ENCODE results near the gene TRIM44.
A peak's percentile ranks its signal among the peaks of the same experiment; 100 is the strongest.

Gene TRIM44, protein sequence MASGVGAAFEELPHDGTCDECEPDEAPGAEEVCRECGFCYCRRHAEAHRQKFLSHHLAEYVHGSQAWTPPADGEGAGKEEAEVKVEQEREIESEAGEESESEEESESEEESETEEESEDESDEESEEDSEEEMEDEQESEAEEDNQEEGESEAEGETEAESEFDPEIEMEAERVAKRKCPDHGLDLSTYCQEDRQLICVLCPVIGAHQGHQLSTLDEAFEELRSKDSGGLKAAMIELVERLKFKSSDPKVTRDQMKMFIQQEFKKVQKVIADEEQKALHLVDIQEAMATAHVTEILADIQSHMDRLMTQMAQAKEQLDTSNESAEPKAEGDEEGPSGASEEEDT

DNA sequence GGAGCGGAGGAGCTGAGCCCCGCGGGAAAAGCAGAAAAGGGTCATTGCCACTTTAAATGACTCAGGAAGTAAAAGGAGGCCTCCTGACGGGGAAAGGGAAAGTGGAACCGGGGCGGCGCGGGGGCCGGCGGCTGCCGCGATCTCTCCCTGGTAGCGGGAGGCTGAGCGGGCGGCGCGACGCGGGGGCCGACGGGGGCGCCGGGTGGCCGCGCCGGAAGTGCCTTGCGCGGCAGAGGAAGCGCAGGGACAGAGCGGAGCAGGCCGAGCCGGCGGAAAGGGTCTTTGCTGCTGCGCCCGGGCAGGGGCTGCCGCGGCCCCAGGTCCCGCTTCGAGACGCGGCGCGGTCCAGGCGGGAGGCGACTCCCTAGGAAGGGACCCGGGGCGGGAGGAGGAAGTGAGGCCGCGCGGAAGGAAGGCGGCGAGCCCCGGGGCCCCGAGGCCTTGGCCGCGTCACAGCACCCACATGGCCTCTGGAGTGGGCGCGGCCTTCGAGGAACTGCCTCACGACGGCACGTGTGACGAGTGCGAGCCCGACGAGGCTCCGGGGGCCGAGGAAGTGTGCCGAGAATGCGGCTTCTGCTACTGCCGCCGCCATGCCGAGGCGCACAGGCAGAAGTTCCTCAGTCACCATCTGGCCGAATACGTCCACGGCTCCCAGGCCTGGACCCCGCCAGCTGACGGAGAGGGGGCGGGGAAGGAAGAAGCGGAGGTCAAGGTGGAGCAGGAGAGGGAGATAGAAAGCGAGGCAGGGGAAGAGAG is at the start of gene TRIM44:
TSS of gene TRIM44 (plus strand) at position 127 of the 759 bp plus-strand sequence. CDS start at position 464, 337 bp downstream.
- DNase-seq (ENCODE audit: low read depth), result peak; percentile 81

DNA sequence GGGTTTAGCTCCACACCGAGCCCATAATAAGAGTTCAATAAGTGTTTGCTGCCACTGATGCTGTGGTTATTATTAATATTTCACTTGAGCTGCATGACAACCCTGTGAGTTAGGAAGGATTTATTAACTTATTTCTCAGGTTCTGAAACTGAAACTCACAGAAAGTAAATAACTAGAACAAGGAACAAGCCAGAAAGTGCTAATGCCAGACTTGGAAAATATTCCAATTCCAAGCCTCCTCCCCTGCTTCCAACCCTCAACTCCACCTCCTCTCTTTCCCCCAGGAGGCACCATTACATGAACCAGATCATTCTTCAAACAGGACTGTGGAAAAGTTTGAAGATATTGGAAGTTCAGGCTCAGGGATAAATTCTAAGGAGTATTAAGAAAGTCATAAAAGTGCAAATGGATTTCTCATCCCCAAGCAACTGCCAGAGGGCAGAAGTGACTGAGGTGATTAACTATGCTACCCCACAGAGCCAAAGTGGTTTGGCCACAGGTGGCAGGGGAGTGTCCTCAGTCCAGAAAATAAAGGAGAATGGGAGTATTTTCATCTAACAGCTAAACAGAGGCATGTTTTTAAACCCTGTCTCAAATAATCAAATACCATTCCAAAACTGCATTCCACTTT is 47.5 kb upstream of the TRIM44 start:
- DNase-seq (ENCODE audit: low read depth), result no peak

DNA sequence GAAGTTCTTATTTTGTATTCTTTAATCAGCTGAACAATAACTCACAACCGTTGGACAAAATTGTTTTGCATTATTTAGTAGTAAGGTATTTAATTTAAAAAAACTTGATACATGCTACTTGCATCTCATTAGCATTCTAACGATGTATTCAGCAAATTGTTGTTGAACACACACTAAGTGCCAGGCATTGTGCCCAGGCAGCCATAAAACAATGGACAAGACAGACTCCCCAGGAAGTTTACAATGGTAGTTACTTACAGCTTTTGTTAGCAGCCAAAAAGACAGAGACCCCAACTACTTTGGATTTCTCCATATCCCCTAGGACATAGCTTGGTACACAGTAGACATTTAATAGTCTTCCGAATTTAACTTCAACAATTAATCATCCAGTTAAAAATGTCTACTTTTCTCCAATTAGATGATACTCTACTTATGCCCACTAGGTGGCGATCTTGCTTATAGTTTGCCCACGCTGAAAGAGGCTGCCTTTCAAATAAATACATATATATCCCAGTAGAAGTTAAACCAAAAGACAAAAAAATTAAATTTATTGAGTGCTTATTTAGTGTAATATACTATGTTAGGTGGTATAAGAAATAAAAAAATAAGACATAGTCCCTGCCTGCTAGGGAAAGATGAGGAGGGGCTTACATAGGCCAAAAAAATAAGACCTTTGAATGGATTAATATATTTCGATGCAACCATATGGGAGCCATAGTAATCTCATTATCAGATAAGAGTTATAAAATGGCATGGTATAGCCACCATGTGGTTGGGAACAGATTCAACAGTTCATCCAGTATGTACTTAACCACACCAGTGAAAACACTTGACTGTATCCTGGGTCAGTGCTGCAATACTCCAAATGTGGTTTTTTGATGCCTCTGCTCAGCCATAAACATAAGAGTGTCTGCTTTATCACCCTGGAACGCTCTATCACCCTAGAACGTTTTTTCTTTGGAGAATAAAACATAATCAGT is 46.4 kb upstream of the TRIM44 start:
- peak; percentile 73 for DNase-seq (ENCODE audit: low read depth)

DNA sequence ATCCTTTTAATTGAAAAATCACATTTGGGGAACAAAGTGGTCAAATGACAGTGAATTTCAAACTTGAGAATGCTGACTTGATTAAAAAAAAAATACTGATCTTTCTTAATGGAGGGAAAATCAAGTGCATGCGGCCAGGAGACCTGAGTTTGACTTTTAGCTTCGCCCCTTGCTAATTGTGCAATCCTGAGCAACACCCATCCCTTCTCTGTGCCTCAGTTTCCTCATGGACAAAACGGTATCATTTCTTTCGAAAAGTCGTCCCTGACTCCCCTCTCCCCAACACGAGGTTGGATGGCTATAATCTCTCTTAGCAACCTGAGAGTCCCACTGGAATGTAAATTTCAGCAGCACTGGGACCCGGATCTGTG is 45.3 kb upstream of the TRIM44 start:
- no peak for DNase-seq (ENCODE audit: low read depth)

DNA sequence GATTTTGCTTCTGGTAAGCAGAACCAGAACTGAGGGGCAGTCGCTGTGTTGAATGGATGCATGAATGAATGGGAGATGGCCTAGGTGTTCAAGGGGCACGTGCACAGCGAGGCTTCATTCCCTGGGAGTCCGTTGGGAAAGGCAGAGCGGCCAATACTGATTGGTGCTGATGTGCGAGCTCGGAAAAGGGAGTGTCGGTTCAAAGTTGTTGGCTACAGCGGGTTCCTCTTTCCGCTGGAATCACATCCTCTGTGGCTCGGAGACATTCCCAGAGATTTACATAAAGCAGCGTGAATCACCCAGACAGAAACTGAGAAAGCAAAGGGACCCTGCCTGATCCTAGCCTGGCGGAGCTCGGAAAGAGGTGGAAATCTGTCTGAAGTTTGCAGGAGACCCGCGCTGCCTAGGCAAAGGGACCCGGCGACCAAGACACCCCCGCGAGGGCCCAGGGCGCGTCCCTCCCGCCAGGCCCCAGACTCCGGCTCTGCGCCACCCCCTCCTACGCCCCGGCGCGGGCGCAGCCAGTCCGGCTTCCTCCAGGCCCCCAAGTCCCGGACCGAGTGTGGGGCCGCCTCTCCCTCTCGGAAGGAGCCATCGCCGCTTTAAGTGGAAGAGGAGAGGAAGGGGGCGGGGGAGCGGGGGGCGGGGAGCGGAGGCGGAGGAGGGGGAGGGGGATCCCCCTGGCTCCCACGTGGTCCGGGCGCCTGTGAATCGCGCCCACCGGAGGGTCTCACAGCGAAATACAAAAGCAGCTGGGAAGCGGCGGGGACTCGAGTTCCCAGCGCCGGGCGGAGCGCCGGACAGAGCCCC is 44.7 kb upstream of the TRIM44 start, which contains the start of gene FJX1:
TSS of gene FJX1 (plus strand) at position 774 of the 810 bp plus-strand sequence. CDS start 177 bp downstream, outside the sequence.
- DNase-seq (ENCODE audit: low read depth), result peak; percentile 92

DNA sequence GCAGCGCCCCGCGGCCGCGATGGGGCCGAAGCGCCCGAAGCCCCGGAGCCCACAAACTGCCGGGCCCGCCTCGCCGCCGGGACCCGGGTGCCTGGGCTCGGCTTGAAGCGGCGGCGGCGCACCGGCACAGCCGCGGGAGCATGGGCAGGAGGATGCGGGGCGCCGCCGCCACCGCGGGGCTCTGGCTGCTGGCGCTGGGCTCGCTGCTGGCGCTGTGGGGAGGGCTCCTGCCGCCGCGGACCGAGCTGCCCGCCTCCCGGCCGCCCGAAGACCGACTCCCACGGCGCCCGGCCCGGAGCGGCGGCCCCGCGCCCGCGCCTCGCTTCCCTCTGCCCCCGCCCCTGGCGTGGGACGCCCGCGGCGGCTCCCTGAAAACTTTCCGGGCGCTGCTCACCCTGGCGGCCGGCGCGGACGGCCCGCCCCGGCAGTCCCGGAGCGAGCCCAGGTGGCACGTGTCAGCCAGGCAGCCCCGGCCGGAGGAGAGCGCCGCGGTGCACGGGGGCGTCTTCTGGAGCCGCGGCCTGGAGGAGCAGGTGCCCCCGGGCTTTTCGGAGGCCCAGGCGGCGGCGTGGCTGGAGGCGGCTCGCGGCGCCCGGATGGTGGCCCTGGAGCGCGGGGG is 44.0 kb upstream of the TRIM44 start:
- peak; percentile 35 for DNase-seq (ENCODE audit: low read depth)

DNA sequence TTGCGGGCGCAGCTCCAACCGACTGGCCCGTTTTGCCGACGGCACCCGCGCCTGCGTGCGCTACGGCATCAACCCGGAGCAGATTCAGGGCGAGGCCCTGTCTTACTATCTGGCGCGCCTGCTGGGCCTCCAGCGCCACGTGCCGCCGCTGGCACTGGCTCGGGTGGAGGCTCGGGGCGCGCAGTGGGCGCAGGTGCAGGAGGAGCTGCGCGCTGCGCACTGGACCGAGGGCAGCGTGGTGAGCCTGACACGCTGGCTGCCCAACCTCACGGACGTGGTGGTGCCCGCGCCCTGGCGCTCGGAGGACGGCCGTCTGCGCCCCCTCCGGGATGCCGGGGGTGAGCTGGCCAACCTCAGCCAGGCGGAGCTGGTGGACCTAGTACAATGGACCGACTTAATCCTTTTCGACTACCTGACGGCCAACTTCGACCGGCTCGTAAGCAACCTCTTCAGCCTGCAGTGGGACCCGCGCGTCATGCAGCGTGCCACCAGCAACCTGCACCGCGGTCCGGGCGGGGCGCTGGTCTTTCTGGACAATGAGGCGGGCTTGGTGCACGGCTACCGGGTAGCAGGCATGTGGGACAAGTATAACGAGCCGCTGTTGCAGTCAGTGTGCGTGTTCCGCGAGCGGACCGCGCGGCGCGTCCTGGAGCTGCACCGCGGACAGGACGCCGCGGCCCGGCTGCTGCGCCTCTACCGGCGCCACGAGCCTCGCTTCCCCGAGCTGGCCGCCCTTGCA is 43.3 kb upstream of the TRIM44 start:
- DNase-seq (ENCODE audit: low read depth), result peak; percentile 32

DNA sequence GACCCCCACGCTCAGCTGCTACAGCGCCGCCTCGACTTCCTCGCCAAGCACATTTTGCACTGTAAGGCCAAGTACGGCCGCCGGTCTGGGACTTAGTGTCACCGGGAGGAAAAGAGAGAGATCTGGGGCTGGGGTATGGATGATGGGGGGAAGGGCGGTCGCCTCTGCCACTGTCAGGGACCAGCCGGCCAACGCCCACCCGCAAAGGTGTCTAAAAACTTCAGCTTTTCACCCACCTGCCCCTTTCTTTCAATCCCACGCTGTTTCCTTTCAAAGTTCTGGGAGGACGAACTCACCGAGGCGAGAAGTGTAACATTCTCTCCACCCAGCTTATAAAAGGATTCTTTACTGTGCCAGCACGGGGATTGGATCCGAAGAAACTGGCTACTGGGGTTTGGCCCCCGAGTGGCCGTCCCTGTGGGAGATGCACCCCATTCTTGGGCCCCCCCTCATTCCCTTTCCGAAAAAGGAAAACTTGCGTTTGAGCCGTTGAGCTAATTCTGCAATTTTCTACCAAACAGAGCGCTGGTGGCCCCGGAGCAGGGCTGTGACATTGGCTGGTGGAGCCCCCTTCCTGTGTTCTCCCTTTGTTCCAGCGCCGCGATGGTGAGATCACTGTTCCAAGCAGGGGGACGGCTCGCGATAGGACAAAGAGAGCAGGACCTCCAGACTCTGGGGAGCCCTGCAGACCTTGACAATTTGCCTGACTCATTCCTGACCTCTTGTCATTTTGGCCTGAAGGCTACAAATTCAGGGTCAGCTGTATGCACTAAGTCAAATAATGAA is 42.5 kb upstream of the TRIM44 start:
- DNase-seq (ENCODE audit: low read depth), result no peak

DNA sequence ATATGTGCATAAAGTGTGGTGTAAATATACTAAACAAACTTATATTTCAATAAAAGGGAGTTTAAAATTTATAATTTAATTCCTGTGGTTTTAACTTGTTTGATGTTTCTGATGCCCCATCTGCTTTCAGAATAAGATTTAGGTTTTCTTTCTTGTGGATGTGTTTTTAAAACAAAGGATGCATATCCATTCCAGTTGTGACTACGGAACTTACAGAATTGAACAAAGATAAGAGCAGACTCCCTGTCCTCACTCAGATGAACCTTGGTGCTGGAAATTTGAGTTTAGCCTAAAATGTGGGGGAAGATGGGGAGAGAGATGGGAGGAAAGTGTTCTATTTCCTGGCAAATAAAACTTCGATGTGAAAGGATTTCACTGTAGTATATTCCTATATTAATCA is 41.8 kb upstream of the TRIM44 start:
- no peak for DNase-seq (ENCODE audit: low read depth)

DNA sequence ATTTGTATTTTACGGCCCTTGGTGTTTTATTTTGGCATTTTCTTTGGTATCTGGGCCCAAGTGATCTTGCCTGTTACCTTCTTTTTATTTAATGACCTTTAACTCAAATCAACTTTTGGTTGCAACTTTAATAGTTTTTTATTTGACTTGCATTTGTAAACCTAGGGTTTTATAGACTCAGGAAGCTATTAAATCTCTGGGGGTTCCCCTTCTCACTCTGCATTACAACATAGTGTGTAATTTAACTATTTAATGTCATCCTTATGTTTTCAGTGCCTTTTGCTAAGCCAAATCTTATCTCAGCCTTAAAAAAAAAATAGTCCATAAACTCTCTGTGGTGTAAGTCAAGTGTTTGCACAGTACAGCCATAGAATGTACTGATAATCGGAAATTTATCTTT is 41.0 kb upstream of the TRIM44 start:
- no peak for DNase-seq (ENCODE audit: low read depth)

DNA sequence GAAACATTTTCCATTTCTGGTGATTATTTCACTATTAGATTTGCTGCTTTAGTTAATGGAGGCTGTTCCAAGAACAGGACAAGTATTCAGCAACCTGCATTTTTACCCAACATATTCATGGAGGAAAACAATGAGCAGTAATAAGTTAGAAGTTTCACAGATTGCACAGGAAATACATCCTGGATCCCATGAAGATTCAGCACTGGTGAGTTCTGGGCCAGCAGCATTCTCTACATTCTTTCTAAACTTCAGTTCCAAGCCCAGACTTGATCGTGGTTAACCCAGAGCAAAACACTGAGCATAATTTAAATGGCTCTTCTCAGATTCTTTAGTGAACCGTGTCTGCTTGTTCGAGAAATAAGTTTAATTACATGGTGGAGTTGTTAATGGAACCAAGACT is 40.5 kb upstream of the TRIM44 start:
- peak; percentile 90 for DNase-seq (ENCODE audit: low read depth)

DNA sequence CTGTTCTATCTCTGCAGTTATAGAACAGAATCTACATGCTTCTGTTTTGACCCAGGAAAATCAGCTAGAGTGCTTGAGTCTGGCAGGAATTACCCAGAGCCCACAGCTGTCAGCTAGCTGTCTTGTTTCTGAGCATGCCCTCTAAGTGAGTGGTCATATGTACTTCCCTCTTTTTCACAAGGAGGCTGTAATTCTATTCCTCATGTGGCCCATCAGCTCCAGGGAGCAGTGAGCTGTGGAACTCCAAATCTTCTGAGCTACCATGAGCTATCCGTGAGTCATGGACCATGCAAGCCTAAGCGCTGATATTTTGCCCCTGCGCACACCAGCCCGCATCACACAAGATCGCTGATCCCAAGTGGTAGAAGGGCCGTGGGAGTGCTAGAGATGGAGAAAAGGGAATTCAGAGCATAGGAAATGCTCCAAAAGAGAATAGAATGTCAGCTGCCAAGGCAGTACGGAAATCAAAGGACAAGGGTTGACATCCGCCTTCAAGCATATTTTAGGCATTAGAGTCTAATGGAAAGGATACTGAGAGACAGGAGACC is 38.9 kb upstream of the TRIM44 start:
- DNase-seq (ENCODE audit: low read depth), result peak; percentile 91

DNA sequence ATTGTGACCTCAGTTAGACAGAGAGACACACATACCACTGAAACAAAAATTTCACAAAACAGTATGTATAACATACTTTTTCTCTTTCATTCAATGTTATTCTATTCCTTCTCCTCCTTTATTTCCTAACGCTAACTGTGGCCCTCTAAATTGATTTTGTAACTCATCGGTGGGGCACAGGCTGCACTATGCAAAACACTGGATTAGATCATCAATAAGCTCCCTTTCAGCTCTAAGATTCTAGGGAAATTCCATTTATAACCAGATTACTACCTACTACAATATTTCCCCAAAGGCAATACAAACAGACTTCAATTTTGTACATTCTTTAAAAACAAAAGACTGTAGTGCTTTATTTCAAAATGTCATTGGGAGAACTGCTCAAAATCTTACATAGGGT is 38.3 kb upstream of the TRIM44 start:
- DNase-seq (ENCODE audit: low read depth), result no peak

DNA sequence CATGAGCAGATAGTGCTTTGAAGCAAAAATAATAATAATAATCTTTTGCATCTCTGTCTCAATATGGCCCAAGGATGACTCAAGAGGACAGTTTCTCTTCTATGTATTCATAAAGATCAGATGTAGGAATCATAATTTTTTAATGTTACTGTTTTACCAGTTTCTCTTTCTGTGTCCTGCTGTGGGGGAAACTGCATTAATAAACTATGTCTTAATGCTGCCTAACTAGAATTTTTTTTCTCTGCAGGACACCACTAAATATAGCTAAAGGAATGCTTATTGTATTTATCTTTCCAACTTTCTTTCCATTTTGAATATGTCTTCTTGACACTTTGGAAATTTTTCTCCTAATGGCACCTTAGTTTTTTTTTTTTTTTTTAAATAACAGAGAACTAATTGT is 37.8 kb upstream of the TRIM44 start:
- no peak for DNase-seq (ENCODE audit: low read depth)

DNA sequence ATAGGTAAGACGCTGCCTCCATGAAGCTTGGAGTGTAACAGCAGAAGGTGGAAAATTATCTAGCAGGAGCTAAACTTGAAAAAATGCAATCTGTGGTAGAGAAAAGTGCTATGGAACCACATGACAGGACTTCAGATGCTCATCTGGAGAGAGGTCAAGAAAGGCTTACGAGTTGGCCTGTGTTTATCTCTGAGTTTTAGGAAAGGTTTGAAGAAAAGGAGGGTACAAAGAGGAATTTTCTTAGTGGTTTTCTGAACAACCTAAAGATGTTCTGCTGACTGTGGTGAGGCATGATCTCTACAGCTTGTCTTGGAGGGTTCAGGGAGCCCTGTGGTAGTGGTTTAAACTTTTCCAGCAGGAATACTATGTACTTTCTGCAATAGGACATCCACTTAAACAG is 36.1 kb upstream of the TRIM44 start:
- peak; percentile 83 for DNase-seq (ENCODE audit: low read depth)

DNA sequence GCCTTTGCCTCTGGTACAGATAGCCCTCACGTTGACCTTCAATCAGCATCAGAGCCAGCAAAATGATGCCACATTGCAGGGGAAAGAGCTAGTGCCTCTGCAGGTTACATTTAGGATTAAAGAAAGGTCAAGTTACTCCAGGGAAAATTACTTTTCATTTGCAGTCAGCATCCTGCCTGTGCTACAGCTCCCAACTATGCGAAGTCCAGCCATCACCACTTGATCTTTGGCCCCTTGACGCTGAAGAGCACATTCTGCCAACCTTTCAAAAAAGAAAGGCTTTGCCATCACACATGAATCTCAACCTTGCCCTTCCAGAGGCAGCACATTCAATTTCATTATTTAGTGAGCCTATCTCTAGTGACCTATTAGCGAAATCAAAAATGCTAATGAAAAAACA is 33.1 kb upstream of the TRIM44 start:
- no peak for DNase-seq (ENCODE audit: low read depth)

DNA sequence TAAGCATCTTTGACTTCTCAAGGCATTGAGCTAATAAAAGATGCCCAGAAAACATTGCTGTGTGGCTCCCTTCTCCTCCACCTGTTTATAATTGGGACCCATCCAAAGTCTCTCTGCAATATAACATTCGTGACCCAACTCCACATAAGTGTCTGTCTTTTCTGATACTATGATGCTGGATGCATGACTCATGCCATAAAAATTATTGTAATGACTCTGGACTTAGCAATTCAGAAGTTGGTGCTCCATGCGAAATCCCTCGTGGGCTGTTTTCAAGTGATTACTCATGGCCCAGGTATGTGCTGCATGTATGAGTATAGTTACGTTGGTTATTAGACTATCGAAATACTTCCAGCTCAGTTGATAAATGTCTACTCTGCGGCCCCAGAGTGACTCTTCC is 32.7 kb upstream of the TRIM44 start:
- DNase-seq (ENCODE audit: low read depth), result peak; percentile 99

DNA sequence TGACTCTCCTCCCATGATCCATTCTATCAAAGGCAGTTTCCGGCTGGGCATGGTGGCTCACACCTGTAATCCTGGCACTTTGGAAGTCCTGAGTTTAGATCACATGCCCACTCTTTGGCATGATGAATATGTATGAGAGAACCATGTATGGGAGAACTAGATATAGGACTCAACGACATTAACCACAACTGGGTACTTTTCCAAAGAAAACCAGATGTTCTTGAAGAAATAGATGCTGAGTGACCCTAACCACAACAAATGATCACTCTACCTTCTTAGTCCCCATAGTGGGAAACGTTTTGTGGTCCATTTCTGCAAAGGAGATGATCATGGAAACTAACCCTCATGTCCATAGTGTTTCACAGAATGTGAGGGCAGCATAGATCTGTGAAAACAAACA is 30.7 kb upstream of the TRIM44 start:
- no peak for DNase-seq (ENCODE audit: low read depth)

DNA sequence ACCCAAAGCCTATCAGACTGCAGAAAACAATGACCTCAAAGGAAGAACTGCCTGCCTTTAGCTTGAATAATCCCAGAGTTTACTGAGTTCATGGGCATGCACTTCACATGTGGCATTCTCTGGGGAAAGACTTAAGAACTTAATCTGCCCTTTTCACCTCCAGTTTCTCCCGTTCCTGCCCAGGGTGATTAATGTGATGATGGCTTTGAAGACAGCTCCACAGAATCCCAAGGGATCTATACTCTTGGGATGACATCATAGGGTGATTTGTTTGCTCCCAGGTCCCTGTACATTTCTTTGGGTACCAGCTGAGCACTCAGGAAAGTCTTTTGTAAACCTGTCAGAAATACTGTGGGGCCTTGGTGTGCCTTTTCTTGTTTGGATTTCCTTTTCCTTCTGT is 30.3 kb upstream of the TRIM44 start:
- peak; percentile 63 for DNase-seq (ENCODE audit: low read depth)
